HG02943 (cell line): ENCODE data around the gene SPNS3.

ENCODE experiments used
- ATAC-seq: cut with Tn5 transposase; IDR thresholded peaks from one replicate; pipeline ENCODE4 v1.9.1; 2021; ENCODE audit warnings: mild to moderate bottlenecking, low read depth, moderate library complexity; ENCODE audit not compliant: unreplicated experiment

SPNS3 gene

GRCh38 chr17:4426499-4427208 is 7.1 kb upstream of the SPNS3 start:
- no peak for ATAC-seq

DNA sequence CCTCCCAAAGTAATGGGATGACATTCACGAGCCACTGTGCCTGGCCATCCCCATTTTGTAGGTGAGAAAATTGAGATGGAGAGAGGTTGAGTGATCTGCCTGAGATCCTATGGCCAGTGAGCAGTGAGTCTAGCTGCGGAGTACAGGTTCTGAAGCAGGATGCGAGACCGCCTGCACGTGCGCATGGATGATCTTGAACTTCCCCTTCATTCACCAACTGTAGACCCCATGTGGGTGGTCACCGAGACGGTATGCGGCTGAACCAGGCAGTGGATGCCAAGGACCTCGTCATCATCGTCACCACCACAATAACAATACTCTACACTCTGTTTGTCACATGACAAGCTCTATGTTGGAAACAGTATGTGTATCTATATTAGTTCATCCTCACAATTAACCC is 6.2 kb upstream of the SPNS3 start:
- ATAC-seq: no peak

DNA sequence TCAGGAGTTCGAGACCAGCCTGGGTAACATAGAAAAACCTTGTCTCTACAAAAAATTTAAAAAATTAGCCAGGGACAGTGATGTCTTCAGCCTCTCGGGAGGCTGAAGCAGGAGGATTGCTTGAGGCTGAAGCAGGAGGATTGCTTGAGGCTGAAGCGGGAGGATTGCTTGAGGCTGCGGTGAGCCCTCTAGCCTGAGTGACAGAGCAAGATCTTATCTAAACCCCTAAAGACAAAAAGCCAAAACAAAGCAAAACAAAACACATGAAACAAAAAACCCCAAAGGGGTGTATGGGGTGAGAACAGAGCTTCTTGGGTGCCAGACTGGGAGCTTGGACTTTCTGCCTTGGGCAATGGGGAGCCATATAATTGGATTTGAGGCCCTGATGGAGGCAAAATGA is 2.6 kb downstream of the SPNS3 start:
- ATAC-seq: no peak

GRCh38 chr17:4436846-4437245 is 3.1 kb downstream of the SPNS3 start:
- no peak for ATAC-seq

DNA sequence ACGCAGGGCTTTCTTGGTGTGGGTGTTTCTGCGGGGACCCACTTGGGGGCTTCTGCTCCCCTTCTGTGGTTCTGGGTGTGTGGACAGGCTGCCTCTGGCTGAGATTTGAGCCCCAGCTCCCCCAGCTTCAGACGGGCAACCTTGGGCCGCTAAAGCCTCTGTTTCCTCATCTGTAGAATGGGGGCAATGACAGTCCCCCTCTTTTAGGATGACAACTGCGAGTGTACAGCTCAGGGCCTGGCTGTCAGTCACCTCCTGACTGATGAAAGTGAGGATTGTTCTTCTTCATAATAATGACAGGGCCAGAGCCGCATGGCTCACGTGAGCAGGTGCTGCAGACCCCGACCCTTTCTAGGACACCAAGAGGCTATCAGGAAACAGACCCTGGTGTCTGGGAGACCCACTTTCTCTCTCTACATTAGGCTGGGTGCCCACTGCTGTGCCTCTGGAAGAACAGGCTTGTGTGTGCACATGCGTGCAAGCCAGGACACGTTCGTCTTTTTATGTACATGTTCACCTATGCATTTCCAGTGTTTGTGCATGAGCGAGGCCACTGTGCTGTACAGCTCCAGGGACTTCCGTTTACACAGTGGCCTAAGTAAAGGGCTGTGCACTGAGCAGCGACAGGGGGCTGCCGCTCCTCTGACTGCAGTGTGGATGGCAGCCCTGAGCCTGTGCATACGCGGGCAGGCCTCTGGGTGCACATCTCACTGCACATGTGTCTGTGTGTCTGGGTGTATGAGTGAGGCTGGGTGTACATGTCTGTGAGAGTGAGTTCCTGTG is 4.6 kb downstream of the SPNS3 start:
- no peak for ATAC-seq

- no peak for ATAC-seq
Observed at GRCh38 chr17:4440021-4440420, 6.3 kb downstream of the SPNS3 start.

GRCh38 chr17:4440690-4441686 is 7.2 kb downstream of the SPNS3 start:
- no peak for ATAC-seq

DNA sequence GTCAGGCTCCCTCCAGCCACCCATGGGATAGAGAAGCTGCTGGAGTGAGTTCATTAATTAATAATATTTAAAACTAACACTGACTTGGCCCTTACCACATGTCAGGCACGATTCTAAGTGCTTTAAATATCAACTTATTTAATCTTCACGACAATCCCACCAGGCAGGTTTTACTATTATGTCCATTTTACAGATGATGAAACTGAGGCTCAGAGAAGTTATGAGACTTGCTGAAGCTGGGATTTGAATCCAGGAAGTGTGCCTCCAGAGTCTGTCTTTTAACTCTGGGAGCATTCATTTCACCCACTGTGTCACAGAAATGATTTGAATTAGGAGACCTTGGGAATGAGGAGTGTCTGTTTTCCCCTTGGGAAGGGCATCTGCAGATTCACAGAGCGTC is 8.8 kb downstream of the SPNS3 start:
- no peak for ATAC-seq

GRCh38 chr17:4443476-4443875 is 9.7 kb downstream of the SPNS3 start:
- ATAC-seq: no peak

GRCh38 chr17:4444782-4445473 is 11.2 kb downstream of the SPNS3 start:
- ATAC-seq: no peak

GRCh38 chr17:4445731-4446130 is 12.0 kb downstream of the SPNS3 start:
- no peak for ATAC-seq

DNA sequence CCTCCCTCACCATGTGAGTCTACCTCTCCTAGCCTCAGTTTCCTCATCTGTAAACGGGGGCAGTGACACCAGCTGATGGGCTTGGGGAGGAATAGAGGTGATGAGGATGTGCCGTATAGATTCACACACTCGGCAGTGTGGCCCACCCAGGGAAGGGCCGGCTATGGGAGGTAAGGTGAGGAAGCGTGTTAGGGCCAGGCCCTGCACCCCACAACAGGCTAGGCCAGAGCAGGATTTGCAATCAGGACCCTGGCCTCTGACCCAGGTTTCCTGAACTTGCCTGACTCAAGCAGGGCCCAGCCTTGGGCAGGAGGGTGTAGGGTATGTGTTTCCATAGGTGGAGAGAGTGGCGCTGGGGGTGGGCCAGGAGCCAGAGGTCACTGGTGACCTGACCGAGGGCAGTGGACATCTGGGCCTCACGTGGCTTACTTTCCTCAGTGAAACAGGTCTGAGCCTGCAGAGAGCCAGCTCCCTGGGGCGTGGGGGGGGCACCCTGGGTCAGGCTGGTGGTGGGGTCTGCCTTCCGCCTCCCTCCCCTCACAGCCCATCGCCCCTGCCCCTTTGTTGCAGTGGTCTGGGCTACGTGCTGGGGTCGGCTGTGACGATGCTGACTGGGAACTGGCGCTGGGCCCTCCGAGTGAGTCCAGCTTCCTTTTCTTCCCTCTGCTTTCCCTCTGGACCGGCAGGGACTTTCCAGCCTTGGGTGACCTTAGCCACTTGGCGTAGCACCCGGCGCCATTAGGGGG is 12.8 kb downstream of the SPNS3 start:
- no peak for ATAC-seq

GRCh38 chr17:4448197-4448980 is 14.6 kb downstream of the SPNS3 start:
- ATAC-seq: no peak

- ATAC-seq: no peak
Observed at GRCh38 chr17:4449736-4450135, 16.0 kb downstream of the SPNS3 start.

GRCh38 chr17:4450710-4451316 is 17.1 kb downstream of the SPNS3 start:
- ATAC-seq: no peak

- ATAC-seq: no peak
Observed at GRCh38 chr17:4453812-4454591, 20.3 kb downstream of the SPNS3 start.

- no peak for ATAC-seq
Observed at GRCh38 chr17:4460661-4461060, 26.9 kb downstream of the SPNS3 start.
